ENCODE data around the gene LMO1.
A peak's percentile ranks its signal among the peaks of the same experiment; 100 is the strongest.

LMO1 gene

DNA sequence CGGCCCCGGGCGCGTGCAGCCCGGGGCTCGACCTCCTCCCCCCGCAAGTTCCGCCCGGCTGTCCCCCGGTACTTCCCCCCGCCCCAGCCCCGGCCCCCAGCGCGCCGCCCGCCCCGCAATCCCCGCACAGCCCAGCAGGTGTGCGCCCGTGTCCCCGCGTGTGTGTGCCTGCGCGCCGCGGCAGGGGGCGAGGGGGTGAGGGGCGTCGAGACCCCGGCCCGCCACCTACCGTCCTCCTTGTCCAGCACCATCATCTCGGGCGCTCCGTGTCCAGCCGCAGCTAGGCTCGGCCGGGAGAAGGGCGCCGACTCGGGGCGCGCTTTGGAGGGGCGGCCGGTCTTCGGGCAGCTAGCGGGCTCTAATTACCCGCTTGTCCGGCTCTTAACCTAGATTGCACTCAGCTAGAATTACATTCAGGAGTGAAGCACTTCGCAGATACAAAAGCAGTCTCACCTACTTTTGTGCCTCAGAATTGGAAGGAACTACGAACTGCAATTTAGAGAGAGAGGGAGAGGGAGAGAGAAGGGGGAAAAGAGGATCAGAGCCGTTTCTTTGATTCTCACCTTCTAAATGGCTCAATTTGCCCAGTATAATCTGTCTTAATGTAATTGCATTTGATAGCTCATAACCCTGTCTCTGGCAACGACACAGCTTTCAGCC, 439 bp downstream of the LMO1 start:
- DNase-seq = peak in 1 of 2 experiments; percentile 22

DNA sequence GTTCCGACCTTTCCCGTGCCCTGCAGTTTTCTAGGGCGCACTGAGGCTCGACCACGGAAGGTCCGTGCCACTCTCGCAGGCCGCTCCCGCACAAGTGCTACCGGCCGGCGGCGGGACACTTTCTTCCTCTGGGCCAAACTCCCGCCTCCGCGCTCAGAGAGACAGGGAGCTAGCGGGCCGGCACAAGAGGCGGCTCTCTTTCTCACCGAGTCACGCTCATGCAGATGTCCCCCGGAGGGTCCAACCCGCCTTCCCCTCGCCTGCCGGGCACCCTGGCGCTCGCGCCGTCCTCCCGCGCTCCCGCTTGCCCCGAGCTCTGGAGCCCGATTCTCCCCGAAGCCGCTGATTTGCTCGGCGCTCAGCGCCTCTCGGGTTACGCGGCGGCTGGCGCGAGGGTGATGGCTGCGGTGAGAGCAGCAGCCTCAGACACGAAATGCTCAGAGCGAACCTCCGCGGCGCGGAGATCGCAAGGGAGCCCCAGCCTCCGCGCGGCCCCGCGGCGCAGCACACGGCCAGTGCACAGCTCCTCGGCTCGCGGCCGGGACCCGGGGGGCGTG, 1.0 kb downstream of the LMO1 start:
- peak; percentile 27 to 46 for DNase-seq

DNA sequence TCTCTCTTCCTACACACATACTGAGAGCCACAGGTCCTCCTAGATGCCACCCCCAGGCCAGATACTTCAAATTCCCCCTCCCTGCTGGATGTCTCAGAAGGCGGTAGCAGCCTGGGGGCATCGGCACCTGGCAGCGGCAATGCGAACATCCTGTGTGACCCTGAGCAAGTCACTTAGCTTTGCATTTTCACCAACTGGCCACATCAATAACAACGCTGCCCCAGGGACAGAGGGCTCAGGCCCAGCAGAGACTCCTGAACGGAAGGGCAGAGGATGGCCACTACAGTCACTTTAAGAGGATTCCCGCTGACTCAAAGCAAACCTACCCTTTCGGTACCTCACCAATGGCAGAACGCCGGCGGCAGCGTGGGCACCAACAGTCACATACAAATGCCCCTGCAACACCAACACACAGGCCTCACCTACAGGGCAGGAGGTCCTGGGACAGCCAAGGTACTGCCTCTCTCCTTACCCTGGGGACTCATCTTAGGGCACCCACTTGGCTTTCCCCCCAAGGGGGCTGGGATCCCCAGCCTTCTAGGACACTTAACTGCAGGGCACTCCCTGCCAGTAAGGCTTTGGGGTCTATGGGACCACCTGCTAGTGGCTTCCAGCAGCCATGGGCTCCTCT, 1.6 kb downstream of the LMO1 start:
- no peak for DNase-seq

DNA sequence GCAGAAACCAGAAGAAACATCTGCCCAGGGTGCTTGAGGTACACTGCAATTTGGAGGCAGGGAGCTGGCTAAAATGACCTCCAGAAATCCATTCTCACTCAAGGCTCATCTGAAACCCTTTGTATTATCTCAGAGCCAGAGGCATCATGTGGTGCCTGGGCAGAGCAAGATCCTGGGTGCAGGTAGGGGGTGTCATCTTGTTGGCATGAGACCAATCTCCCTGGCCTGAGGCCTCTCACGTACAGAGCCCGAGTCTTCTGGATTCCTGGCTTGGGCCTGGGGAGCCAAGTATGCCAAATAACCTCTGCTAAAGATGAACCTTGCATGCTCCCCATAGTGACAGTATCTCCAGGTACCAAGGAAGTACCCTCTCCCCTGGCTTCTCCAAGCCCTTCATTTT, 2.4 kb downstream of the LMO1 start:
- no peak for DNase-seq

DNA sequence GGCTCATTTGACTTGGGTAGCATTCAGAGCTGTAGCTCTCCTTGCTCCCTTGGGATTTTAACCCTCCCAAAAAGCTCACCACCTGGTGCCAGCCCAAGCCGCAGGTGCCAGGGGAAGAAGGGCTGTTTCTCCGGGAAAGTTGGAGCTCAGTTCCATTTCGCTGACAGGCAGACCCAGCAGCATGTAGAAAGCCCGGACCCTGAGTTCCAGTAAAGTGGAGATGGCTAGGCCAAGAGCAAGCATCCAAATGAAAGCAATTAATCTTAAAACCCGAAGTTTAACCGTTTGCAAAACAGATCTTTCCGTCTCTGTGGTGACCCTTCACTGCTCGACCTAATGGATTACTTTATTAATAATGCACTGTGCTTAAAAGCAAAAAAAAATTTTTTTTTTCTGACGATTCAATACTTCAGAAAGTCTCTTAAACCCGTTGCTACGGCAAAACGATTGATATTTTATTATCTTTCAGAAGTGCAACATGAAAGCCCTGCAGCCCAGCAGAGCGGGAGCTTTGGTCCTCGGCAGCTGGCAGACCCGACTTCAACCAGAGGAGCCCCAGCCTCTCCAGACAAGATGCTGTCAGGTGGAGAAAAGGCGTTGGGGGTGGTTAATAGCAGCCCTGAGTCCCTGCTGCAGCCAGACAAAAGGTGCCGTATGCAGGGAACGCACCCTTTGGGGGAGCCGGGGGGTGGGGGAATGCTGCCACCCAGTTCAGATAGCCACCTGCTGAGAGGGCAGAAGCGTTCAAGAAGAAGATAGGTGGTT, 3.3 kb downstream of the LMO1 start:
- DNase-seq = no peak

DNA sequence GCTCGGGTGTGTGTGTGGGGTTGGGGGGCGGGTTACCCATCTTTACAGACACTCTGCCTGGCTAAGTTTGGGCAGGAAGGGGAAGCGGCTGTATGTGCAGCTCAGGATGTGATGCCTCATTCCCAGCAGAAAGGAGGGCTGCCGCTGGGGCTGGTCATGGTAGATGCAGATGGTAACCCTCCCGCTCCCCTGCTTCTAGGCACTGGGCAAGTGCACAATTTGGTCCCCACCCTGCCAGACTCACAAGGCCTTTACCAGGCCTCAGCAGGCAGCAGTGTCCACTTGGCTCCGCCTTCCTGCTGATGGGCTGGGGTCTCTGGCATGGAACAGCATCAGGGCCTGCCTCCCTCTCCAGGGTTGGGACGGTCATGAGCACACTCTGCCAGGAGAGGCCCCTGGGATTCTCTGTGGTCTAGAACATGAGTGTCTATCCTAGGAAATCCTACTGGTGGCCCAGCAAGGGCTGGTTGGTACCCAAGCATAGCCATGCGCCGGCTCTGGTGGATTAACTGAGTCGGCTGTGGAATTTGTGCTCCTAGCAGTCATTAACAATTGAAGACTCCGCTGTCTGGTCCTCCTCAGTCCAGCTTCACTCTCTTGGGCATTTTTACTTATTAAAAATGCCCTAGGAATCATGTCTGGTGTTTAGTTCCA, 4.2 kb downstream of the LMO1 start:
- DNase-seq = no peak

DNA sequence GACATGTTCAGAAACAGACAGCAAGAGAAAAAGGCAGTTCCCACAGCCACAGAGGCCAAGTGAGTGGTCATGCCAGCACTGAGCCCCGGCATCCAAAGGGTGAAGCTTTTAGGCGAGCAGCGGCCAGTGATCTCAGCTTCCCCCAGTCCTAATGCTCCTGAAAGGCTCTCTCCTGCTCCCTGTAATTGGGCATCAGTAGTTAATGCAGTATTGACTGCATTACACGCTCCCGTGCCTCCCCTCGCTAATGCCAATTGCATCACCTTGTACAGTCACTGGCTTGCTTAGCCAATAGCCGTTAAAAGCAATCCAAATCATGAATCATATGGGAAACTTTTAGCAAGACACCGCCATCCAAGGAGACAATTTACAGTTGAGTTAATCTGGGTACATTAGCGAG, 4.9 kb downstream of the LMO1 start:
- no peak for DNase-seq

DNA sequence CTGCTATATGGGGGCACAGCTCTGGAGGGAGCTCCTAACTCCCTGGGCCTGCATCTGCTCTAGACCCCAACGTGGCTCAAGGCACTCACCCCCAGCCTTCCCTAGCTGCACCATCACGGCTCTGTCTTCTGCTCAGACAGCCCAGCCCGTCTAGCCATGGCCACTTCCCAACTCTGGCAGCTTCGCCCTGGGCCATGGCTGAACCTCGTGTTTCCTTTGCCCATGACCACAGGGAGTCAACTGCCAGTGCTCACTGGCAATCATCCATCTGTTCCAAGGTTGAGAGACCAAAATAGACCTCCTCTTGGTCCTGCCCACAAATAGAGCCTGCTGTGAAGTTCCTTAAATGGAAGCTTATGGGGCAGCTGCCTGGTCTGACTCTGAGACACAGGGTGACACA, 5.4 kb downstream of the LMO1 start:
- no peak for DNase-seq

DNA sequence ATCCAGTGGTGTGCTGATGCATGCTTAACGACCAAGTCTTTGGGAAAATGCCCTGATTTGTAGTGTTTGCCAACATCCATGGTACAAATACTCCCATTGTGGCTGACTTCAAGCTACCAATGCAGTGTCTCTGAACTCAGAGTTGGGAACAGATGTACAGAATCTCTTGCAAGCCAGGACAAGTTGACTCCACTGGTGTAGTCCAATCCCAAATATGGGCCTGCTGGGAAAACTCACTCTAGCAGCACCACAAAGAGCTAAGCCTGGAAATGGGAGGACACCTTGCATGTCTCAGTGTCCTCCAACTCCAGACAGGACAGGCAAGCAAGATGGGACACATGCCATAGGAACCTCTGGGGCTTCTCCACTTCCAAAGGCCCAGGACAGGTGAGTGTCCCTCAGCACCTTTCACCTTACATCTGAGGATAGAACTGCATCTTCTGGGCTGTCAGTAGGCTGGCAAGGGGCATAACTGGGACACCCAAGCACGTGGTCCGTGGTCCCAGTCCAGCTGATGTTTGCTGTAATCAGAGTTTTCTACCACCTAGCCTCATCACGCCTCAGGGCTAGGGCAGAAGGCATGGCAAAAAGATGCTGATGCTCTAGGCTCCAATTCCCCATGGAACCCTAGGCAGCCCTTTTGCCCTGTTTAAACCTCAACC, 6.5 kb downstream of the LMO1 start:
- DNase-seq = no peak

DNA sequence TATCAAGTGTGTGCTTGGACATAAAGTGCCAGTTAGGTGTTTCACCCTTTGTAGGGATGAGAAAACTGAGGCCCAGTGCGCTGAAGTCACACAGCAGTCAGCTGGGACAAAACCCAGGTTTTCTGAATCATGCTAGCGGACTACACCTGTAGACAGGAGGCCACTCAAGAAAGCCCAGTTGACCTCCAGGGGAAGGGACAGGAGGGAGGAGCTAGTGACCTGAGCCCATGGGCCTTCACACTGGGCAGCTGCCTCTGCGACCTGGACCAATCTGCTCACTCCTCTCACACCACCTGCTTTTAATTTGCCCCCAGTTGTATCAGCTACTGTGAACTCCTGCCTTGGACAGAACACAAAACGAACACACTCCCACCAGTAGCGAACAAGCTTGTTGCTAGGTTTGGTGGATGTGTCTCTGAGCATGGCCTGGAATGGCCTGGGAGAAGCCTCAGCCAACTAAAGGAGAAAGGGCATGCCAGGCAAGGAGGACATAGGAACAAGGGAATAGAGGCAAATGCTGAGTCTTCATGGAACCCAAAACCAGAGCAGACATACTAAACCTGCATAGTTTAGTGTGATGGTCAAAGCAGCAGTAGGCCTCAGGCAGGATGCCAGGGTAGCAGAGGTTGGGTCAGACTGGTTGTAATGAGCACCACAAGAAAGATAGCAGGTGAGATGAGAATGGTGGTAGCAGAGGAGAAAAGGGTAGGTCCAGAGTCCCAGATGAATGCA, 7.2 kb downstream of the LMO1 start:
- no peak for DNase-seq

DNA sequence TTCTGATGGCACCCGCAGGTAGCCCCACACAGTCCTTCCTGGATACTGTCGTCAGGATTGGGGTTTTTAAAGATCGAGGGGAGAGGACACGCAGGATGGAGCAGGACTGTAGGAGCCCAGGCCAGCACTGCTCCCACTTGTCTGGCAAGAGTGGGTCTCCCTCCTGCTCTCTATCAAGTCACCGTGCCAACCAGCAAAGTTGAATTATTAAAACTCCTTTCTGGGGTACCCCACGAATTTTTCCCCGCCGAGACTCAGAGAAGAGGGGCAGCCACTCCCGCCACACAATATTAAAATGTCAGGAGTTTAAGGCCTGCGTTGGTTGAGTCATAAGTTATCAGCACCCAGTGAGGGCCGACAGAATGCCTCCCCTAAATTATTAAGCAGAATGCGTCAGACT, 10.1 kb downstream of the LMO1 start:
- DNase-seq = no peak

DNA sequence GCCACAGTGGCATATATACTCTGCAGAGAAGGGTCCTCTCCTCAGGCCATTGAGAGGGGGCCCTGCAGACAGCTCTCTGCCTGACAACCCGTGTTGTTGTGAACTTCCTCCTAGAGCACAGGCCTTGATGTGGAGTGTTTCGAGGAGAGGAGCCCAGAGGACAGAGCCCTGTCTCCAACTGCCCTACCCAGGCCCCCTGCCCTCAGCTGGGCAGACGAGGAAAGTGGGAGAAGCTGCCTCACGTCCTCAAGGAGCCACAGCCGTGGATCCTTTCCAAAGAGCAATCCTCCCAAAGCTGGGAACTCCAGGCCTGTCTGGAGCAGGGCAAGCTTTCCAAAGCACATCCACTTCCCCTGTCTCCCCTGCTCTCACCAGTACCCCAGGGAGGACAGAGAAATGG, 10.7 kb downstream of the LMO1 start:
- no peak for DNase-seq

DNA sequence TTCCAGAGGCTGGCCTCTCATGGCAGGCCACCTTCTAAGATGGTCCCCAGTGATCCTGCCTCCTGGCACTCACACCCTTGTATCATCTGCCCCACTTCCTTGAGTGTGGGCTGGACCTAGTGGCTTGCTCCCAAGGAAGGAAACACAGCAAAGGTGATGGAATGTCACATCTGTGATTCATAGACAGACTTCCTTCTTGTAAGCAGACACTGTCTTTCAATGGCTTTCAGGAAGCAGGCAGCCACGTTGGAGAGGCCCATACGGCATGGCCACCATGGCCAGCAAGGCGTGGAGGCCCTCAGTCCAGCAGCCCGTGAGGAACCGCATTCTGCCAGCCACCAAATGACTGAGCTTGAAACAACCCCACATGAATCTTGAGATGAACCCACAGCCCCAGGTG, 11.3 kb downstream of the LMO1 start:
- no peak for DNase-seq

DNA sequence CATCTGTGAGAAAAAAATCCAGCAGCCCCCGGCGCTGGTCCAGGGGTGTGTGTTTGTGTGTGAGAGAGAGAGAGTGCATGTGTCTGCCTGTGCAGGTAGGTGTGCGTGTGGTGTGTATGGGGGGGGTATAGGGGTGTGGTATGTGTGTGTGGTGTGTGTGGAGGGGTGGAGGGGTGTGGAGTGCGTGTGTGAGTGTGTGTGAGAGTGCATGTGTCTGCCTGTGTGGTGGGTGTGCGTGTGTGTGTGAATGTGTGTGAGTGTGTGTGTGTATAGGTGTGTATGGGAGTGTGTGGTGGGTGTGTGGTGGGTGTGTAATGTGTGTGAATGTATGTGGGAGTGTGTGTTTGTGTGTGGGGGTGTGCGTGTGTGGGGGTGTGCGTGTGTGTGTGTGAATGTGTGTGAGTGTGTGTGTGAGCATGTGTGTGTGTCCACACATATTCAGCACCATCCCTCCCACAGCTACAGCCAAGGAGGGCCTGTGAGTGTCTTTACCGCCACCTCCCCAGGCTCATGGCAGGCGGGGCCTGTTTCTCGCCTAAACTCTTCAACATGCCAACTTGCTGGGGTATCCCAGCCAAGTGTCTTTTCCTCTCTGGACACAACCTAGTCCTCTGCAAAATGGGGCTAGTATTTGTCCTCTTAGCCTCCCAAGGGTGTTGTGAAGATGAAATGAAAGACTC, 11.9 kb downstream of the LMO1 start:
- no peak for DNase-seq

DNA sequence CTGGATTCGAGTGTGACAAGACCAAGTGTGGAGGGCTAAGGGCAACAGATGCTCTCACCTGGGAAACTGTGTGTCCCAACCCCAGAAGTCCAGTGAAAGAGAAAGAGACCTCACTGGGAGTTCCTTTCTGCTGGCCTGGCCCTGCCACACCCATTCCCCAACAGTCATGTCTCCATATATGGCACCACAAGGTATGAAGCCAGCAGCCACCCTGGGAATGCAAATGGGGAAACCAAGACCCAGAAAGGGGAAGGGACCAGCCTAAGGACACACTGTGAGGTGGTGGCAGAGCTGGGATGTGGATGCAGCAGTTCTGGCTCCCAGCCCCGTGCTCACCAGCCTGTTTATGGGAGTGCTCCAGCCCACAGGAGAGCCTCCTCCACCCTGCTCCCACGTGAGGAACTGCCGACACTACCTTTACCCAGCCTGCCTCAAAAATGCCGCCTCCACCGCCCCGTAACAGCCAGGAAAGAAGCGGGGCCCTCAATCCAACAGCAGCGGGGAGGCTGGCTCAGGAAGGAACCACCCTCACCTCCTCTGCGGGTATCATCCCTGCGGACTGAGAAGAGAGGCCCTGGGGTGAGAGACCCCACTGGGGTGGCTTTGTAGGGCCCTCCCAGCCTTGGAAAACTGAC, 12.6 kb downstream of the LMO1 start:
- DNase-seq = no peak

DNA sequence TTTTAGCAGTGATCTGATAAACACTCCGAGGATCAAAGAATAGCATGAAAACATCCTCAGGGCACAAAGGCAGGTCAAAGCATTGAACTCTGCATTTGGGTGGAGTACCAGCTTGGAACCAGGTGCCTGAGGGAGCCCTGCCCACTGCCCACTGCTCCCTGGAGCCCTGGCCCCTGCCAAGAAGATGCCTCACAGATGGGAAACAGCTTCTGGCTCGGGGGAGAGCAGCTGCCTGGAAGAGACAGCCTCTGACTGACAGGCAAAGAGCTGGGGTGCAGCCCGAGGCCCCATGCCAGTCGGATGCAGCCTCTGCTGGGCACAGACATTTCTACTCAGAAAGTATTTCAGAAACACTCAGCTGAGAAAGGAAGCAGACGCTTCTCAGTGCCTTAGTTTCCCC, 13.2 kb downstream of the LMO1 start:
- DNase-seq = no peak

DNA sequence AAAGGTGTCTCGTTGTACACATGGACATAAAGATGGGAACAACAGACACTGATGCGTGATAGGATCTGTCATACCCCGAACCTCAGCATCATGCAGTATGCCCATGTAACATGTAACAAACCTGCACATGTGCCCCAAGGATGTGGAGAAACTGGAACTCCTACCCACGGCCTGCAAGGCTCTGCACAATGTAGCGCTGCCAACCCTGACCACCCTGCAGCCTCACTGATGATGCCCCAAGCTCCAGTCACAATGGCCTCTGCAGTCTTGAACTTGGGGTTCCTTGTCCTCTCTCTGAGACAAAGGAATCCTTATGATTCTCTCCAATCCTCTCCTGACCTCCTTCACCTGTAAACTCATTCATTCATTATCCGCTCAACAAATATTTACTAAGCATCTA, 14.2 kb downstream of the LMO1 start:
- no peak for DNase-seq

DNA sequence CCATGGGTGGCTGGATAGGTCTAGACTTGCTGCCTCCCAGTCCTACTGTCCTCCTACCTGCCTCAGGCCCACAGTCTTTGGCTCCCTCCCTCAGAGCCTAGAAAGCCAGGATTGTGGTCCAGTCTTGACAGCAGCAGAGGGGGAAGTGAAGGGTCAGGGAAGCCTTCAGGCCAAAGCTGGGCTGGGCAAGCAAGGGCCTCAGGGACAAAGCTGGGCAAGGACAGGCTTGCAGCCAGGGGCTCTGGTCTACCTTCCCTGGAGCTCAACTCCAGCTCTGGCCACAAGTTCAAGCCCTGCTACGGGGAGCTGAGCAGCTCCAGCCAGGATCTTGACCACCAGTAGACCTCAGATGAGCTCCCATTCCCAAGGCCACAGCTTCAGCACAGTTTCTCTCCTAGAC, 14.9 kb downstream of the LMO1 start:
- no peak for DNase-seq

DNA sequence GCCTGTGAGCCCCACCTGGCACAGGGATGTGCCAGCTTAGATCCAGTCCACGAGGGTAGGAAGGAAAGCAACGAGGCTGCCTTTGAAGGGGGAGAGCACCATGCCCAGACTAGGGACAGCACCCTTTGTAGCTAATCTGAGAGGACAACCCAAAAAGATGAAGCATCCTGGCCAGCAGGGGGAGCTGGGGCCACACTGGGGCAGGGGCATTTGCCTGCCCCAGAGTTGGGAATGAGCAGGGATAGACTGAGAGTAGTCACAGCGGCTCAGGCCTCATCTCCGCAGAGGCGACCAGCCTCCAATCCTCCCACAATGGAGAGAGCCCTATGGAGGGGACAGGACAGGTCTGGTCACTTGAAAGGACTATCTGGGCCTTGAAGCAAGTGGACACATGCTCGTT, 16.4 kb downstream of the LMO1 start:
- no peak for DNase-seq

DNA sequence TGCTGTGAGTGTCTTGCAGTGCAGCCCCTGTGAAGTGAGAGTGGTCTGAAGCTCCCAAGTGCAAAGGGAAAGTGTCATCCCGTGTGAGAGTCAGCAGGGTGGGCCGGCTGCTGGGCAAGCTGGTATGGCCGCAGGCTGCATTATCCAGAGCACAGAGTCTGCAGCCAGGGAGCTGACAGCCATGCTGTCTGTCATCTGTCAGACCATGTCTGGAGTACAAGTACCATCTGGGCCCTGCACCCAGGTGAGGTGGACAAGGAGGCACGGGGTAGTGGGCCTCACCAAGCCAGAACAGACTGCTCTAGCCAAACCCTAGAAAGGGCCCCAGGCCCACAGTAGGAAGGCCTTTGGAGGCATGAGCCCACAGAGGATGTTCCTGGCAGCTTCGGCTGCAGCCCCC, 20.2 kb downstream of the LMO1 start:
- DNase-seq = no peak
